Stimulated activated CD4-positive, alpha-beta T cell treated with anti-CD3 and anti-CD28 coated beads, Interleukin-2, amount 100 ng/mL, for 4 hours (primary cell): Measurements from ENCODE around the gene INPP5F.

Source experiments
- DNase-seq: peaks from one replicate; pipeline ENCODE4 v3.0.0-alpha.2; 2020; ENCODE audit warnings: low read depth

Gene INPP5F

GRCh38 chr10:119818889-119819270 is 93.0 kb downstream of the INPP5F start:
- no peak for DNase-seq

DNA sequence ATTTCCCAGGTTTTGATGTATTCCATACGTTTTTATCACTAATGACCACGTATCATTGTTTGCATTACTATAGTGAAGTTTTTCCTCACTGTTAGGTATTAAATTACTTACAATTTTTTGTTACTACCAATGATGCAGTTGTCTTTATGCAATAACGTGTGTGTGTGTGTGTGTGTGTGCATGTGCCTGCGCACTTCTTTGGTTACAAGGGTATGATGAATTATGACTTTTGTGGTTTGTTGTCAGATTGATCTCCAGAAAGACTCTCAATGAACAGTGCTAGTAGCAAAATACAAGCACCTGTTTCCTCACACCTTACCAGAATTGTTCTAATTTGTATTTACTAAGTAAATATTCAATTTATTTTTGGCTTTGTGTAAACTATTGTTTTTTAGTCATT is 95.3 kb downstream of the INPP5F start:
- no peak for DNase-seq

GRCh38 chr10:119824299-119824698 is 98.4 kb downstream of the INPP5F start:
- DNase-seq = no peak

- DNase-seq = no peak
Measured at GRCh38 chr10:119826771-119827170, 100.9 kb downstream of the INPP5F start.

- DNase-seq = no peak
Measured at GRCh38 chr10:119827430-119827829, 101.6 kb downstream of the INPP5F start.

GRCh38 chr10:119829429-119829828 is 103.6 kb downstream of the INPP5F start:
- DNase-seq = no peak

DNA sequence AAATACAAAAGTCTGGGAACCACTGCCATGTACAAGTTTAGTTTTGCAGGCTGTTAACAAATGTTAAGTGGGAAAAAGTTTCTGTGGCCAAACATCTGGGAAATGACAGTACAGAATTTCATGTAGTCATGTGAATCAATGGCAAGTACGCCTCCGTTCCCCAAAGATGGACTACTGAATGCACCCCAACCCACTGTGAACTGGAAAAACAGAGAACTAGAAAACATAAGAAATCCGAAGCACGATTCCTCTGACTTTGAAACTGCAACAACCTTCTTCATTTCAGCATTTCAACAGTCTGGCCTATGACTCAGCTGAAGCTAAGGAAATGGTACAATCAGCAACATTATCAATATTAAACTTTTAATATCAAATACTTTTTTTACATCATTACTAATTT is 105.0 kb downstream of the INPP5F start:
- no peak for DNase-seq

- DNase-seq = no peak
Measured at GRCh38 chr10:119831656-119832055, 105.8 kb downstream of the INPP5F start.

DNA sequence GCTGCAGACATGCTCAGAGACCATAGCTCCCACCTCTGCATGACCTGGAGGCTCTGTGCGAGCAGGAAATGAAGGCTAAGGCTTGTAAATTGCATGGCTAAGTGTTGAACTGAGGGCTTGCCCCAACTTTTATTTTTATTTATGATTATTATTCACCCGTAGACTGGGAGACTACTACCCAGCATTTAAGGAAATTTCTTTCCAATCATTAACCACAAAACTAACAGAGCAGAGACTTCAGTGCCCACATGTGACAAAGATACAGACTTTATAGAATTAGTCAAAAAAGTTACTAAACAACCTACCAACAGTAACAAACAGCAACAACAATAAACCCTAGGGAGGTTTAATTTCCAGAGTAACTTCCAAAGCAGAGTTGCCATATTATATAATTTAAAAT is 107.1 kb downstream of the INPP5F start:
- no peak for DNase-seq

- no peak for DNase-seq
Measured at GRCh38 chr10:119834188-119834587, 108.3 kb downstream of the INPP5F start.

DNA sequence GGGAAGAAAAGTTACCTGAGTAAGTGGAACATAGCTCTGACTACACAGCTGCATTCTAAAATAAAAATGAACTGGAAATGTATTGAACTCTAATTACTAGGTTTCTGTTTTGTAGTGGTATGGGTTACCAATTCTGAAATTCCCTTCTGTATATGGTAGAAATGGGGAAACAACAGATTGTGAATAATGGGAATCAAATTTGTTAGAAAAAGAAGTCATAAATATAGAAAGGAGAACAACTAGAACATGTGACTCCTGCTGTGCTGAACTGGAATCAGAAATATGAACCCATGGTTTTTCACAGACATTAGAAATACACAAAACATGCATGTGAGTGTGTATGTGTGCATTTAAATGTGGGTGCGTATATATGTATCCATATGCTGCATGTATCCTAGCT is 119.8 kb downstream of the INPP5F start:
- no peak for DNase-seq

GRCh38 chr10:119849031-119849789 is 123.4 kb downstream of the INPP5F start:
- DNase-seq = no peak

DNA sequence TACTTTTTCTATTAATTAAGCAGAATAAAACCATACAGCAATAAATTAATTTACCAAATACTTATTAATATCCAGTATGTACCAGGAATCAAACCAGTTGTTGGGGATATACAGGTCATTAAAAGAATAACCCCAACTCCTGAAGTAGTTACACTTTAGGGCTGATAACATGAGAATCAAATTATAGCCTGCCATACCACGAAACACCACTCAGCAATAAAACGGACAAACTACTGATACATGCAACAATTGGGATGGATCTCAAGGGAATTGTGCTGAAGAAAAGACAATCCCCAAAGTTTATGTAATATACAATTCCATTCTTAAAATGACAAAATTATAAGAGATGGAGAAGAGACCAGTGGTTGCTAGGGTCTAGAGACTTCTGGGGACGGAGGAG is 124.1 kb downstream of the INPP5F start:
- no peak for DNase-seq

DNA sequence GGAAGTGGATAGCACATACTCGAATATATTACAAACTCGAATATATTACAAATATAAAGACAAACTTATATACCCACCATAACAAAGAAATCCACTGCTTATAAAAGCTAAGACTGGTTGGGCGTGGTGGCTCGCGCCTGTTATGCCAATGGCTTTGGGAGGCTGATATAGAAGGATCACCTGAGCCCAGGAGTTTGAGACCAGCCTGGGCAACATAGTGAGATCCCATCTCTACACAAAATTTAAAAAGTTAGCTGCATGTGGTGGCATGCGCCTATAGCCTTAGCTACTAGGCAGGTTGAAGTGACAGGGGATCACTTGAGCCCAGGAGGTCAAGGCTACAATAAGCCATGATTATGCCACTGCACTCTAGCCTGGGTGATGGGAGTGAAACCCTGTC is 126.4 kb downstream of the INPP5F start:
- DNase-seq = no peak

DNA sequence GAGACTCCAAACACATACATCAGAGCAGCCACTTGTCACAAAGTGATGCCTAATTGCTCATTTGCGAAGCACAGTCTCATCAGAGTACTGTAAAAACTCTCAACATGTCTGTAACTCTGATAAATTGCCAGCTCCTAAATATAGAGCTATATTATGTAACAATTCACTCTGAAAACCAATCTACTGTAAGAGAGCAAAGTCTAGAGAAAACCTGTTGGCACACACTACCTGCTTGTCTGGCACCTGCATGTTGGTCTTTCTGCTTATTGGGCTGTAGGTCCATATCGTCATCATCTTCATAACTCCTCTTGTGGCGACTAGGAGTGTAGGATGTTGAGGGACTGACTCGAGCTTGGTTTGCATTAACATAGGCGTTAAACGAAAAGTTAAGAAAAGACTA is 127.0 kb downstream of the INPP5F start:
- DNase-seq = no peak

- DNase-seq = no peak
Measured at GRCh38 chr10:119853574-119853973, 127.7 kb downstream of the INPP5F start.

DNA sequence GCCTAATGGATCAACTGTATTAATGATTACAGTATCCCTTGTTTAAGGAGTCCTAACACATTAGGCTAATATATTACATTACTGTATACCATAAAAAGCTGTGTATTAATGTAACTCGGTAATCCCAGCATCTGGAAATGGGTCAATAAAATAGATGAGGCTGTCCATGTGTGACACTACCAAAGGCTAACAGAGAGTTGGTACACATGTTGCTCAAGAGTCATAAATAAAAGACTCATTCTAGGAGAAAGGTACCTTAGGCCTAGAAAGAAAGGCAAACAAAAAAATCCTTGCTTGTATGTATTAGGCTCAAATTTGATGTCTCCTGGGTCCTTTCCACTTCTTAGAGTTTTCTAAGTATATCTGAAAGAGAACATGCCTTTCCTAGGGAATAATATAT is 132.2 kb downstream of the INPP5F start:
- no peak for DNase-seq

DNA sequence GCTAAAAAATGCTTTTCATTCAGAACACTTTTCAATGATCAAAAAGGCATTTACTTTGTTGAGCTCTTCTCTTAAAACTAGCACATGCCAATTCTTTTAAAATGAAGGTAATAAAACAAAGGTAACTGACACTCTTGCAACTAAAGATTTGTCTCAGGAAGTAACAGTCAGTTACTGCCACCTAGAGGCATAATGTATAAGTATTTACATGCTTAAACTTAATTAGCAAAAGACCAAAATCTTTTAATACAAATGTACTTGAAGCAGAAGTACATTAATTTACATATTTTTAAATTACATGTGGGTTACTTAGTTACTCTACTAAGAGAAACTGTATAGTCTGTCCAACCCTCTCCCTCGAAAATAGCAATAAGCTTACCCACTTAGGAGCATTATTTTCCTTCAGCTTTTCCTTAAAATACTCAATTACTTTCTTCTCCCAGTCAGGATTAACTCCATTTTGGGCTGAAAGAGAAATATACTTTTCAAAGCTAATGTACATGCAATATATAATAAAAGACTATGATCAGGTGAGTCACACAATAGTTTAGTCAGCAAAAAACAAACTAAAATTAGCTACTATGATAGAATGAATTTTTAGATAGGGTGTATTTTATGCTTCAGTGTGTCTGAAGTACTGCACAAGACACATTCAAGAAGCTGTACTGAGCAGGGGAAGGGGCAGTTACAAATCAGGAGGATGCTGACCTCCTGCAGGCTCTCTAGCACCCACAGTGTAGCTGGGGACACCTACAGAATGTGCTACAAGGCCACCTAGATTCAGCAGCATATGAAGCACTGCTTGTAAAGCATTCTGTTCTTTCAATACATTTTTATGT is 133.8 kb downstream of the INPP5F start:
- no peak for DNase-seq

- DNase-seq = no peak
Measured at GRCh38 chr10:119860866-119861607, 135.2 kb downstream of the INPP5F start.

- DNase-seq = no peak
Measured at GRCh38 chr10:119862524-119862923, 136.7 kb downstream of the INPP5F start.

DNA sequence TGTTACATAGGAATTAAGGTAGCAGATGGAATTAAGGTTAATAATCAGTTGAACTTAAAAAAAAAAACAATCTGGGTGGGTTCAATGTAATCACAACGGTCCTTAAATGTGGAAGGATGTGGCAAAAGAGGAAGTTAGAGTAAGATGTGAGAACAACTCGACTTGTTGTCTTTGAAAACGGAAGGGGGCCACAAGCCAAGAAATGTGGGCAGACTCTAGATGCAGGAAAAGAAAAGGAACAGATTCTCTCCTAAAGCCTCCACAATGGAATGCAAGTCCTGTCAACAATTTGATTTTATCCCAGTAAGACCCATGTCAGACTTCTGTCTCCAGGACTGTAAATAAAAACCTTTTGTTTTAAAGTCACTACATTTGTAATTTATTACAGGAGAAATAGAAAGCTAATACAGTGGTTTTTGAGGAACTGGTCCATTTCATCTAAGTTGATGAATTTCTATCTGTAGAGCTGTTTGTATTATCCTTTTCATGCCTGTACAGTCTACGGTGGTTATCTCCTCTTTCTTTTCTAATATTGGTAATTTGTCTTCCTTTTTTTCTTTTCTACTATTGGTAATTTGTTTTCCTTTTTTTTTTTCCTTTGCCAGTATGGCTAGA is 138.2 kb downstream of the INPP5F start:
- no peak for DNase-seq

GRCh38 chr10:119865699-119866240 is 139.9 kb downstream of the INPP5F start:
- no peak for DNase-seq
